ENCODE results near the gene INSYN2B.

The INSYN2B gene

DNA sequence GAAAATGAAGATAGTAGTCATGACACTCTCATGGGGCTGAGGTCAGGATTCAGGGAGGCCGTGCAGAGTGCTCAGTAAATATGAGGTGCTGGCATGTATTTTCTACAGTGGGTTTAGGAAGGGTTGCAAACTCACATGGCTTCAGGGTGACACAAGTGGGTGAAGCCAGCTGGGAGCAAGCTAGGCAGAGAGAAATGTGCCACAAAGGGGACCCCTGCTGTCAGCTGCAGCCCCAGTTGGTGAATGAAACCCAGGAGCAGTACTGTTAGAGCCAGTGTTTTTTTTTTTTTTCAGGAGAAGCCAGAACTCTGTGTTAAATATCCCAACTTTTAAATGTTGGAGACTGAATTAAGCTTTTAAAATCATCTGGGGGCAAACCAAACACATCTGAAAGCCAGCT, 75.3 kb downstream of the INSYN2B start:
- no peak for DNase-seq (ENCODE audit: low read depth)
- no peak overlapping the region for H3K4me3 ChIP-seq (ENCODE audit: low read depth, low read length)

DNA sequence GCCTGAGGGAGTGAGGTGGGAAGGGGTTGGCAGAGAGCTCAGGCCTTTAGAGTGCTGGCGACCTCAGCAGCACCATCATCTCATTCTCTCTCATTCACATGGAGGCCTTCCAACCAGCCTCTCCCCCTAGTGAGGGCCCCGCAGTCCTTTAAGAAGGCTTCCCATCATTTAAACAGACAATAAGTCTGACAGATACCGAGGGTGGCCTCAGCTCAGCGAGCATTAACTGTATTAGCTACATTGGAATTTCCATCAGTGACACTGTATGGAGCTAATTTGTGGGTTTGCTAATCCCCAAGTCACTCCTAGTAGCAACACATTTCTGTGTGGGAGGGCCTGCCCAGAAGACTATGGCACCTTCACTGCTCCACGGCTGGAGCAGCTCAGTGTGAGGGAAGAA, 75.8 kb downstream of the INSYN2B start:
- H3K4me3 ChIP-seq (ENCODE audit: low read depth, low read length) = no peak overlapping the region
- DNase-seq (ENCODE audit: low read depth) = no peak

DNA sequence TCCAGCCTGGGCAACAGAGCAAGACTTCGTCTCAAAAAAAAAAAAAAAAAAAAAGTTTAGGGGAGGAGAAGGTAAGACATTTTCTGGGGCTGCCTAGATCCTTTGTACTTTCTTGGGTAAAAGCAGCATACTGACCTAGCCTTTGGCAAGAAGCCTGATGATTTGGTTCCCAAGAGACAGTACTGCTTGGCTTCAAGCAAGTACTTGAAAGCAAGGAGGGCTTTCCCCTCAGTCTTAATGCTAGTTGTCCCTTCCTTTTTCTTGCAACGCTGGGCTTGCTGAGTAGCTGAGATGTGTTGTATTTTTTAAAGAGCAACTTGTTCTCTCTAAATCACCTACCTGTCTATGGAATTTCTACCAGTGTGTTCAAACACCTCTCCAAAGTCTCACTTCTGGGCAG, 76.2 kb downstream of the INSYN2B start:
- H3K4me3 ChIP-seq (ENCODE audit: low read depth, low read length) = no peak overlapping the region
- peak; percentile 73 for DNase-seq (ENCODE audit: low read depth)

- no peak overlapping the region for H3K4me3 ChIP-seq (ENCODE audit: low read depth, low read length)
- DNase-seq (ENCODE audit: low read depth) = no peak
Measured at GRCh38 chr5:169901896-169902295, 78.4 kb downstream of the INSYN2B start.

DNA sequence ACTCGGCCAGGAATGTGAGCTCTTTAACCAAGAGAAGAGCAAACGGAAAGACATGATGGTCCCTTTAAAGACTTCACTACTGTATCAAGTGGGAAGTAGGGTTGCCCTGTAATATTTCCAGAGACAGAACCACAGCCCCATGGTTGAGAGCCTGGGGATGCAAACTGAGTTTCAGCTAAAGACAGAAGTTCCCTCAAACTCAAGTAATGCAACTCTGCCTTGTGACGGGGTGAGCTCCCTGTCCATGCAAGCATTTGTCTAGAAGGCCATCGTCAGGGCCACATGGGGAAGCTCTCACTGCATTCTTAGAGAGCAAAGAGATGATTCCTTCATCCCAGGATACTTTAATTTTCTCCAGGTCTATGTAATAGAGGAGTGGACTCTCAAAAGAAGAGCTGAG, 82.8 kb downstream of the INSYN2B start:
- H3K4me3 ChIP-seq (ENCODE audit: low read depth, low read length) = no peak overlapping the region
- no peak for DNase-seq (ENCODE audit: low read depth)

GRCh38 chr5:169895926-169896325, 84.4 kb downstream of the INSYN2B start:
- DNase-seq (ENCODE audit: low read depth) = no peak

GRCh38 chr5:169893571-169893970, 86.7 kb downstream of the INSYN2B start:
- H3K4me3 ChIP-seq (ENCODE audit: low read depth, low read length) = no peak overlapping the region
- no peak for DNase-seq (ENCODE audit: low read depth)

More at GRCh38 chr5:169895926-169896325, 84.4 kb downstream of the INSYN2B start:
- H3K4me3 ChIP-seq (ENCODE audit: low read depth, low read length) = no peak overlapping the region

DNA sequence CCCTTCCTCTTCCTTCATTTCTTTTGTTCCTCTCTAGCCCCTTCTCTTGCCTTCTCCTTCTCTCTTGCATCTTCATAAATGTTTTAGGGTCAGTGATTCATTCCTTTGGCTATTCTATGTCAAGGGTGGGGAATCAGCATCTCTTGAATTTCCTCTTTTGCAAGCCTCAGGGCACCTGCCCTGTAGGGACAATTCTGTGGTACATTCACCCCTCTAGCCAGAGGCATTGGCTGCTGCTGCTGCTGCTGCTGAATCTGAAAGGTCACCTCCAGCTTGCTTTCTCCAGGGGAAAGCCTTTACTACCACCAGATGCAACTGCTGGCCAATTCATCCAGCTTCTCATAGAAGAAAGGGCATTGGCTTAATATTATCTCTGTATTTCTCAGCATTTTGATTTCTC, 87.3 kb downstream of the INSYN2B start:
- DNase-seq (ENCODE audit: low read depth) = no peak
- H3K4me3 ChIP-seq (ENCODE audit: low read depth, low read length) = no peak overlapping the region

DNA sequence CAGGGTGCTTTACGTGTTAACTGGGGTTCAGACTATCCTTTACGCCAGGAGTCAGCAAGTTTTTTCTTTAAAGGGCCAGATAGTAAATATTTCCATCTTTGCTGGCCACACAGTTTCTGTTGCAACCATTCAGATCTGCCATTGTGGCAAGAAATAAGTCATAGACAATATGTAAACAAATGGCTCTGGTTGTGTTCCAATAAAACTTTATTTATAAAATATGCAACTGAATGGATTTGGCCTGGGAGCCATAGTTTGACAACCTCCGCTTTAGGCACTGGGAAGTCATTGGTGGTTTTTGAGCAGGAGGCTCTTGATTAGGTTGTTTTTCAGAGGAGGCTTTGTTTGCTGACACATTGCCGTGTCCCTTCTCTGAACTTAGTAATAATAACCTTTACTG, 90.7 kb downstream of the INSYN2B start:
- no peak overlapping the region for H3K4me3 ChIP-seq (ENCODE audit: low read depth, low read length)
- no peak for DNase-seq (ENCODE audit: low read depth)

DNA sequence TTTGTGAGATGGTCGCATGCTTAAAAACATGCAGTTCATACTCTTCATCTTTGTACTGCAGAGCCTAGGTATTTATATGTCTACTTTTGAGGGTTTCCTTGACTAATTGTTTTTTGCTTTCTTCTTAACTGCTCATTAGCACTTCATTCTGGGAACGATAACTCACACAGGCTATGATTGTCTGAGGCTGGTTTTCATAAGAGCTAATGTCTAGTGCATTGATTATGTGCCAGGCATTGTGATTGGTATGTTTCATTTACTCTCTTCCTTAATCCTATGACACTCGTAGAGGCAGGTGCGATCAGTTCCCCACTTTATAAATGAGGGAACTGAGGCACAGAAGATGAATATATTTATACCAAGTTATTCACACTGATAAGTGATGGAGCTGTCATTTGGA, 93.6 kb downstream of the INSYN2B start:
- H3K4me3 ChIP-seq (ENCODE audit: low read depth, low read length) = no peak overlapping the region
- no peak for DNase-seq (ENCODE audit: low read depth)

- no peak overlapping the region for H3K4me3 ChIP-seq (ENCODE audit: low read depth, low read length)
Measured at GRCh38 chr5:169886033-169886432, 94.3 kb downstream of the INSYN2B start.

GRCh38 chr5:169881702-169882303, 98.5 kb downstream of the INSYN2B start:
- H3K4me3 ChIP-seq (ENCODE audit: low read depth, low read length) = no peak overlapping the region
- no peak for DNase-seq (ENCODE audit: low read depth)

More at GRCh38 chr5:169886033-169886432, 94.3 kb downstream of the INSYN2B start:
- no peak for DNase-seq (ENCODE audit: low read depth)

GRCh38 chr5:169880785-169881184, 99.5 kb downstream of the INSYN2B start:
- H3K4me3 ChIP-seq (ENCODE audit: low read depth, low read length) = no peak overlapping the region
- DNase-seq (ENCODE audit: low read depth) = no peak

- no peak overlapping the region for H3K4me3 ChIP-seq (ENCODE audit: low read depth, low read length)
- DNase-seq (ENCODE audit: low read depth) = no peak
Measured at GRCh38 chr5:169880012-169880663, 100.2 kb downstream of the INSYN2B start.

- H3K4me3 ChIP-seq (ENCODE audit: low read depth, low read length) = no peak overlapping the region
- DNase-seq (ENCODE audit: low read depth) = no peak
Measured at GRCh38 chr5:169876386-169876785, 103.9 kb downstream of the INSYN2B start.

DNA sequence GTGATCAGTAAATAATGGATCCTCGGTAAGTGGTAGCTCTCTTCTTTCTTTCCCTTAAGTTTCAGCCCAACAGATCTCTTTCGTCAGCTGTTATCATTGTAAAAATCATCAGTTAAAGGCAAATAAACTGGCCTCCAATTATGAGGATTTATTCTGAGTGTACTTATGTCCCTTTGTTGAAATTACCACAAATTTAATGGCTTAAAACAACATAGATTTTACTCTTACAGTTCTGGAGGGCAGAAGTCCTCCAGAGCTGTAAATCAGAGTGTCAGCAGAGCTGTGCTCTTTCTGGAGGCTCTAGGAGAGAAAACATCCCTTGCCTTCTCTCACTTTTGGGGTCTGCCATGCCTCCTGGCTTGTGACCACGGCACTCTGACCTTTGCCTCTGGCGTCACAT, 104.6 kb downstream of the INSYN2B start:
- DNase-seq (ENCODE audit: low read depth) = no peak
- H3K4me3 ChIP-seq (ENCODE audit: low read depth, low read length) = no peak overlapping the region

DNA sequence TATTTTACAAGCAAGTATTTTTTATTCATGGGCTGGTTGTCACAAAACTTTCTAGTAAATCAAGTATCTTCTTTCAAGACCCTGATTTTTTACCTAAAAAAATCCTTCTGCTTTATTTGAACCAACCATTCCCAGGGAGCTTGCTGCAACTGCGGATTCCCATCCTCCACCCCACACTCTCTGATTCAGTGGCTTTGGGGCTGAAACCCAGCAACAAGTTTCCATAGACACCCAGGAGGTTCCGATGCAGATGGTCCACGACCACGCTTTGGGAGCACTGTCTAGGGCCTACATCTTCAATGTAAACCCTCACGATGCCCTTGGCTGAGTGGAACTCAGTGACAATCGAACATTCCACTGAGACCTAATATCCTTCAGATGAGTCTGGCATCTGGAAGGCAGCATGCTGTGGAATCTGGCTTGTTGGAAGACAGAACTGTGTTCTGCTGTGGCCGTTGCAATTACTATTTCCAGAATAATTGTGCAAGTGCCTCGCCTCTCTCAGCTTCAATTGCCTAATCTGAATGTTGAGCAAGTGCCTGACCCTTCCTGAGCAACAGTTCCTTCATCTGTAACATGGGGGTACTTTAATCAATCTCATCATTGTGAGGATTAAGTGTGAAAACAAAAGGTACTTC, 105.1 kb downstream of the INSYN2B start:
- no peak overlapping the region for H3K4me3 ChIP-seq (ENCODE audit: low read depth, low read length)
- no peak for DNase-seq (ENCODE audit: low read depth)

GRCh38 chr5:169874621-169875020, 105.7 kb downstream of the INSYN2B start:
- DNase-seq (ENCODE audit: low read depth) = no peak
- no peak overlapping the region for H3K4me3 ChIP-seq (ENCODE audit: low read depth, low read length)

- peak; percentile 77 for DNase-seq (ENCODE audit: low read depth)
Measured at GRCh38 chr5:169873642-169874041, 106.7 kb downstream of the INSYN2B start.

DNA sequence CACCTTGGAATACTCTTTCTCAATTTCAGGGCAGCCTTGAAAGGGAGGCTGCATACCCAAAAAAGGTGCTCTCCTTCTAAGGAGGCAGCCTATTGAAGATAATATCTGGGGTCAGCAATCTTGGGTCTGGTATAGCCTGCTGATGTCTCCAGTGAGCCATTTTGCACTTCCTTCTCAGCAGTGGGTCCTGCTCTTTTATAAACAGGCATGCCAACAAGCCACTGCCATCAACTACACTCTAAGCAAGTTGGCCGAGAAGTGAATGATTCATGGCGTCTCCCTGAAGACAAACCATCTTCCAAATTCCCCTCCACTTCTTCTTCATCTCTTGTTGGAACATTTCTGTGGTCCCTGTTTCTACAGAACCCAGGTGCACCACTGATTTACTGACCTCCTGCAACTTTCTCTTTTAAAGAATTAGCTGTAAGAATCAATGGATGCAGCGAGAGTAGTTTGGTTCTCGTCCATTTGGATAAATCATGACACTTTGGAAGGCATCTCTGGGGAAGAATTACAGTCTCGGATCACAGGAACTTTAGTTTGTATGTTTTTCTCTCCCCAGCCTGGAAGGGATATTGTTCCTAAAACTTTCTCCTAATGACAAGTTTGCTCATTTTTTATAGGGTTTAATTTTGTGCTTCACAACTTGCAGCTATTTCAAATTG, 108.3 kb downstream of the INSYN2B start:
- DNase-seq (ENCODE audit: low read depth) = no peak
- no peak overlapping the region for H3K4me3 ChIP-seq (ENCODE audit: low read depth, low read length)

More at GRCh38 chr5:169873642-169874041, 106.7 kb downstream of the INSYN2B start:
- no peak overlapping the region for H3K4me3 ChIP-seq (ENCODE audit: low read depth, low read length)
